ENCODE measurements around the gene CCDC69.

- TF ChIP-seq CTCF (IDR thresholded peaks at IDR 0.05; ENCODE audit: control extremely low read depth in 1 of 3, insufficient read depth in 1 of 3, low read depth in 1 of 3, low read length in 3 of 3): no peak
- TF ChIP-seq CREB1 (IDR thresholded peaks at IDR 0.05): no peak
- TF ChIP-seq EZH2 (IDR thresholded peaks at IDR 0.05; ENCODE audit: low read depth, low read length, severe bottlenecking): no peak
- TF ChIP-seq POLR2A (IDR thresholded peaks at IDR 0.05; ENCODE audit: control extremely low read depth in 1 of 2, low read depth in 2 of 2, low read length in 2 of 2): no peak
These were observed 89.7 kb downstream of the CCDC69 start for GRCh38 chr5:151134228-151134627.
